K562 (cell line): ENCODE measurements around the gene SOBP. TPM values are rescaled to one million over a fixed set of nuclear protein-coding genes. Genes with fewer than 3 reads are reported as not detected.

Experiments used
- ATAC-seq: fragments of 200-7000 bp; cut with Tn5 transposase; 3 replicates; pipeline ENCODE4 v1.9.1; 2020; ENCODE audit warnings: moderate library complexity
- BruUV-seq: library from RNA; stranded (reverse); fragments of 400-500 nt; replicated peaks from 2 replicates; lab custom pipeline; 2021; lab: Mats Ljungman, UMichigan
- CTCF ChIA-PET: fragments of 300-600 bp; formaldehyde crosslinking; extraction: SDS; loops from one replicate; lab custom pipeline; 2021; ENCODE audit warnings: low intra/inter-chr PET ratio; lab: Yijun Ruan, JAX
- POLR2A ChIA-PET: fragments of 300-600, 350-650 bp; sonication (Branson Sonifier 250); formaldehyde crosslinking; extraction: SDS; loops from one replicate; lab custom pipeline; 2021; ENCODE audit warnings: antibody characterized with exemption, inconsistent platforms; lab: Yijun Ruan, JAX
- DNase-seq, 4 experiments: peaks; one replicate each; pipeline versions ENCODE4 v3.0.0 to v3.0.0-alpha.2; 2011 to 2018; ENCODE audit warnings: low spot score in 3 of 4, mixed read lengths in 3 of 4; ENCODE audit errors: extremely low read depth in 1 of 4
- FAIRE-seq: peaks from 2 replicates; lab custom pipeline; 2011; peaks lifted over from hg19 to GRCh38; lab: Jason Lieb, UNC
- H2AFZ ChIP-seq: 2 replicates; pipeline ENCODE4 v1.6.0; 2011; ENCODE audit warnings: low read depth, low read length, control low read depth, inconsistent platforms
- H3K27ac ChIP-seq: fragments of 200-600 bp; 3 replicates; pipeline ENCODE4 v1.8.0; 2011; ENCODE audit warnings: low read depth, mild to moderate bottlenecking, control low read depth, inconsistent platforms, low read length, moderate library complexity, mixed read lengths; ENCODE audit errors: extremely low read depth
- H3K27me3 ChIP-seq, 2 experiments: fragments of 300-600 bp in 1 of 2; 2 replicates in 1 of 2; 3 replicates in 1 of 2; pipeline versions ENCODE4 v1.6.0 to v1.8.0; 2011; ENCODE audit warnings: inconsistent platforms in 2 of 2, low read length in 2 of 2, mild to moderate bottlenecking in 1 of 2, mixed read lengths in 1 of 2, moderate library complexity in 1 of 2; ENCODE audit not compliant: control insufficient read depth in 2 of 2, insufficient read depth in 2 of 2
- H3K36me3 ChIP-seq: fragments of 300-600 bp; 3 replicates; pipeline ENCODE4 v1.8.0; 2011; ENCODE audit warnings: mild to moderate bottlenecking, low read length, inconsistent platforms; ENCODE audit not compliant: control insufficient read depth, insufficient read depth
- H3K4me1 ChIP-seq, 2 experiments: fragments of 200-600 bp in 1 of 2; replicated peaks in 1 of 2; 2 replicates in 1 of 2; 3 replicates in 1 of 2; pipeline versions ENCODE4 v1.5.1 to v1.8.0; 2011; ENCODE audit warnings: inconsistent platforms in 2 of 2, low read length in 2 of 2, mild to moderate bottlenecking in 1 of 2, mixed read lengths in 1 of 2, moderate library complexity in 1 of 2; ENCODE audit not compliant: control insufficient read depth in 2 of 2, insufficient read depth in 2 of 2
- H3K4me2 ChIP-seq: 2 replicates; pipeline ENCODE4 v1.6.1; 2011; ENCODE audit warnings: low read length, control low read depth, inconsistent platforms, mixed read lengths; ENCODE audit not compliant: insufficient read depth
- H3K4me3 ChIP-seq: fragments of 200-600 bp; sonication (generic), shearing (Covaris generic); 2 replicates; pipeline ENCODE4 v1.5.1; 2016; ENCODE audit warnings: control low read depth, inconsistent platforms
- H3K79me2 ChIP-seq: fragments of 200-600 bp; 3 replicates; pipeline ENCODE4 v1.8.0; 2011; ENCODE audit warnings: low read length, inconsistent platforms; ENCODE audit not compliant: control insufficient read depth, insufficient read depth
- H3K9ac ChIP-seq, 2 experiments: 2 replicates each; pipeline versions ENCODE4 v1.6.0 to v1.6.1; 2011; ENCODE audit warnings: low read depth in 2 of 2, low read length in 2 of 2, control low read depth in 1 of 2, inconsistent platforms in 1 of 2, mild to moderate bottlenecking in 1 of 2, mixed read lengths in 1 of 2; ENCODE audit not compliant: insufficient read depth in 1 of 2
- H3K9me1 ChIP-seq: one replicate; pipeline ENCODE4 v1.6.0; 2011; ENCODE audit warnings: inconsistent platforms, mild to moderate bottlenecking, low read length, moderate library complexity; ENCODE audit not compliant: control insufficient read depth, insufficient read depth
- H3K9me3 ChIP-seq: replicated peaks from 2 replicates; pipeline ENCODE4 v1.5.1; 2011; ENCODE audit warnings: low read depth, low read length, inconsistent platforms; ENCODE audit not compliant: control insufficient read depth, insufficient read depth
- H4K20me1 ChIP-seq: replicated peaks from 2 replicates; pipeline ENCODE4 v1.6.1; 2011; ENCODE audit warnings: low read length, inconsistent platforms, mixed read lengths; ENCODE audit not compliant: control insufficient read depth, insufficient read depth
- CAMTA2 ChIP-seq: fragments of 250-450 bp; sonication (Bioruptor Pico); conservative IDR thresholded peaks from 2 replicates; pipeline ENCODE4 v1.5.1; 2022
- EP300 ChIP-seq: IDR thresholded peaks from 2 replicates; pipeline ENCODE4 v1.6.1; 2012; ENCODE audit warnings: low read length, improper control_type of control experiment
- MTF1 ChIP-seq: fragments of 250-450 bp; sonication (Bioruptor Pico); IDR thresholded peaks from 2 replicates; pipeline ENCODE4 v1.9.0; 2021; ENCODE audit warnings: moderate library complexity, mild to moderate bottlenecking, inconsistent platforms, borderline replicate concordance
- PHF20 ChIP-seq: fragments of 450-650 bp; IDR thresholded peaks from 2 replicates; pipeline ENCODE4 v1.6.1; 2018; ENCODE audit not compliant: partially characterized antibody
- SIN3A ChIP-seq, 2 experiments: fragments of 150-350 bp in 1 of 2; IDR thresholded peaks; 2 replicates each; pipeline ENCODE4 v1.6.1; 2011 to 2016; ENCODE audit warnings: borderline replicate concordance in 2 of 2, low read depth in 2 of 2, low read length in 2 of 2, mild to moderate bottlenecking in 2 of 2, moderate library complexity in 2 of 2; ENCODE audit not compliant: control insufficient read depth in 1 of 2
- SNIP1 ChIP-seq: fragments of 450-650 bp; IDR thresholded peaks from 2 replicates; pipeline ENCODE4 v1.7.1; 2017; ENCODE audit warnings: low read depth, mild to moderate bottlenecking
- SRSF7 ChIP-seq: fragments of 200-400 bp; formaldehyde crosslinking; optimal IDR thresholded peaks from 2 replicates; pipeline ENCODE3; 2017; ENCODE audit warnings: mild to moderate bottlenecking, low read depth, low read length
- ZNF445 ChIP-seq: fragments of 250-450 bp; sonication (Bioruptor Pico); IDR thresholded peaks from 2 replicates; pipeline ENCODE4 v1.4.0; 2020; ENCODE audit warnings: low read depth, mild to moderate bottlenecking, moderate library complexity
- WGBS: fragments of 100-300 bp; shearing (Covaris generic); methylation state at CpG from one replicate; pipeline ENCODE4 v1.1.6; 2016; ENCODE audit warnings: low coverage, mixed read lengths; ENCODE audit not compliant: insufficient coverage; ENCODE audit errors: missing lambda C conversion rate; 5-methylcytosine and 5-hydroxymethylcytosine counted together
- in situ Hi-C: fragments of 300-500 bp; cut with MboI; formaldehyde crosslinking; loops from 4 replicates; pipeline ENCODE4 v1.15.0; 2018; ENCODE audit warnings: inconsistent platforms, mixed read lengths
- intact Hi-C: fragments of 100-400 bp; cut with micrococcal nuclease; formaldehyde crosslinking; loops from 2 replicates; pipeline ENCODE4 v1.14.2; 2022
- polyA plus RNA-seq, 8 experiments: library from polyadenylated mRNA; depleted of rRNA in 4 of 8; stranded (reverse) in 5 of 8; unstranded in 3 of 8; fragments of >200 nt; fragmentation: Nextera tagmentation in 2 of 8; fragmentation: Illumina TruSeq in 1 of 8; extraction: Ambion mirVana in 2 of 8; extraction: Trizol in 1 of 8; gene quantifications; 2 replicates each; pipeline versions ENCODE4 v1.2.1 to v1.2.3, GENCODE V29; 2011 to 2014; ENCODE audit warnings: inconsistent platforms in 1 of 8, missing spikeins in 1 of 8
- total RNA-seq, 7 experiments: library from RNA; depleted of rRNA in 6 of 7; stranded (reverse); fragments of >200 nt in 6 of 7; fragmentation: Illumina TruSeq in 2 of 7; extraction: Trizol in 2 of 7; gene quantifications; 2 replicates each; pipeline versions ENCODE4 v1.2.1 to v1.2.3, GENCODE V29; 2011 to 2021; ENCODE audit warnings: low replicate concordance in 1 of 7

SOBP gene
- total and polyA plus RNA-seq, 9 of the 15 experiments (the other 6 are each of a cell fraction or from before 2014, with no cell fraction given) = 0.16 TPM; not detected in 8

- in situ Hi-C loops = no loop called here
- FAIRE-seq (no peak), DNase-seq (no peak), ATAC-seq (no peak)
- Histone ChIP-seq H3K36me3 (no peaks in the 10 kb centered on the region), H3K4me2 (no peak overlapping the region), H3K79me2 (no peaks in the 10 kb centered on the region), H3K4me1 (no peaks in the 10 kb centered on the region), H3K4me3 (no peak overlapping the region), H3K9me1 (no peaks in the 10 kb centered on the region), H4K20me1 (no peaks in the 10 kb centered on the region; the same call in 1 of the 2 replicates), H3K27me3 (peaks cover 4 to 12% of the 10 kb centered on the region in 2 experiments), H2AFZ (no peak overlapping the region), H3K27ac (no peak overlapping the region), H3K9me3 (no peaks in the 10 kb centered on the region), H3K9ac (no peak overlapping the region)
- TF ChIP-seq SIN3A (IDR thresholded peaks at IDR 0.05; ENCODE audit: borderline replicate concordance in 2 of 2, control insufficient read depth in 1 of 2, low read depth in 2 of 2, low read length in 2 of 2) (no peak), MTF1 (CRISPR knock-in tag) (no peak), PHF20 (no peak), SRSF7 (no peak), SNIP1 (no peak), CAMTA2 (CRISPR knock-in tag) (no peak)
- 0% methylated on average over 1 of the region's 1 CpG for WGBS
- ChIA-PET POLR2A (no interaction called here), CTCF (no interaction called here)
- intact Hi-C loops = no loop called here
- BruUV-seq = no TSS peak
These were observed 132.4 kb downstream of the SOBP start for GRCh38 chr6:107622269-107622668.

- no peak overlapping the region for H2AFZ ChIP-seq
- no peaks in the 10 kb centered on the region for H3K36me3 ChIP-seq
- H3K79me2 ChIP-seq = no peaks in the 10 kb centered on the region
- H3K27me3 ChIP-seq = peaks cover 0 to 4% of the 10 kb centered on the region in 2 experiments; a peak in 3 of 5 replicates
- FAIRE-seq (no peak), ATAC-seq (no peak), DNase-seq (no peak)
- ChIA-PET CTCF (no interaction called here), POLR2A (no interaction called here)
- no peak overlapping the region for H3K9ac ChIP-seq
- WGBS = 0% methylated on average over 3 of the region's 3 CpGs
- no peaks in the 10 kb centered on the region for H3K4me1 ChIP-seq
- no peak overlapping the region for H3K4me2 ChIP-seq
- intact Hi-C loops (no loop called here), in situ Hi-C loops (no loop called here)
- no peaks in the 10 kb centered on the region; the same call in 1 of the 2 replicates for H4K20me1 ChIP-seq
- no peak overlapping the region for H3K27ac ChIP-seq
- no peaks in the 10 kb centered on the region for H3K9me1 ChIP-seq
- H3K4me3 ChIP-seq = no peak overlapping the region
- no peaks in the 10 kb centered on the region for H3K9me3 ChIP-seq
- BruUV-seq = no TSS peak
- TF ChIP-seq ZNF445 (CRISPR knock-in tag) (no peak), EP300 (no peak)
These were observed 134.1 kb downstream of the SOBP start for GRCh38 chr6:107624050-107624449.
